SW480 (cell line): ENCODE results near the gene SLAMF8.

Experiments
- DNase-seq: peaks from one replicate; pipeline ENCODE4 v3.0.0-alpha.2; 2016; ENCODE audit warnings: low spot score

Gene SLAMF8

GRCh38 chr1:159821171-159821867 lies 5.4 kb upstream of the SLAMF8 start:
- peak; percentile 41 for DNase-seq

- peak; percentile 82 for DNase-seq
Measured at GRCh38 chr1:159823406-159823805, 3.3 kb upstream of the SLAMF8 start.

- DNase-seq = no peak
Measured at GRCh38 chr1:159825564-159825963, 1.1 kb upstream of the SLAMF8 start.

- DNase-seq = no peak
Measured at GRCh38 chr1:159827102-159827490, 423 bp downstream of the SLAMF8 start.

- no peak for DNase-seq
Measured at GRCh38 chr1:159827549-159827948, 876 bp downstream of the SLAMF8 start.

GRCh38 chr1:159828176-159828575 lies 1.5 kb downstream of the SLAMF8 start:
- no peak for DNase-seq

- DNase-seq = no peak
Measured at GRCh38 chr1:159828581-159829272, 2.1 kb downstream of the SLAMF8 start.

- DNase-seq = peak; percentile 42
Measured at GRCh38 chr1:159829273-159829634, 2.6 kb downstream of the SLAMF8 start.

GRCh38 chr1:159829822-159830465 lies 3.3 kb downstream of the SLAMF8 start:
- no peak for DNase-seq

GRCh38 chr1:159830722-159831121 lies 4.0 kb downstream of the SLAMF8 start:
- no peak for DNase-seq

- DNase-seq = no peak
Measured at GRCh38 chr1:159831412-159832141, 4.9 kb downstream of the SLAMF8 start.

- no peak for DNase-seq
Measured at GRCh38 chr1:159832309-159832708, 5.6 kb downstream of the SLAMF8 start.

GRCh38 chr1:159835356-159835755 lies 8.7 kb downstream of the SLAMF8 start:
- no peak for DNase-seq

GRCh38 chr1:159835862-159836525 lies 9.3 kb downstream of the SLAMF8 start:
- DNase-seq = no peak

GRCh38 chr1:159838715-159839114 lies 12.0 kb downstream of the SLAMF8 start:
- no peak for DNase-seq

GRCh38 chr1:159839116-159839849 lies 12.6 kb downstream of the SLAMF8 start:
- DNase-seq = no peak

GRCh38 chr1:159841749-159842148 lies 15.1 kb downstream of the SLAMF8 start:
- DNase-seq = no peak

- DNase-seq = no peak
Measured at GRCh38 chr1:159843459-159843858, 16.8 kb downstream of the SLAMF8 start.

GRCh38 chr1:159845751-159846629 lies 19.3 kb downstream of the SLAMF8 start:
- peak; percentile 41 for DNase-seq

- DNase-seq = no peak
Measured at GRCh38 chr1:159847231-159847630, 20.6 kb downstream of the SLAMF8 start.
